ENCODE data around the gene ARID5A. TPM values are rescaled to one million over a fixed set of nuclear protein-coding genes. Genes with fewer than 3 reads are reported as not detected.
"Not testable (repeated sequence)": the region's sequence is repeated elsewhere in the genome, so short reads cannot be mapped to it uniquely, and the experiment has no call there.

ARID5A gene
- polyA plus RNA-seq, 1 donor: 3.1 TPM

GRCh38 chr2:96555146-96555610 lies 18.6 kb downstream of the ARID5A start:
- DNase-seq: no peak

- DNase-seq: no peak
These were observed 20.1 kb downstream of the ARID5A start for GRCh38 chr2:96556441-96557330.

DNA sequence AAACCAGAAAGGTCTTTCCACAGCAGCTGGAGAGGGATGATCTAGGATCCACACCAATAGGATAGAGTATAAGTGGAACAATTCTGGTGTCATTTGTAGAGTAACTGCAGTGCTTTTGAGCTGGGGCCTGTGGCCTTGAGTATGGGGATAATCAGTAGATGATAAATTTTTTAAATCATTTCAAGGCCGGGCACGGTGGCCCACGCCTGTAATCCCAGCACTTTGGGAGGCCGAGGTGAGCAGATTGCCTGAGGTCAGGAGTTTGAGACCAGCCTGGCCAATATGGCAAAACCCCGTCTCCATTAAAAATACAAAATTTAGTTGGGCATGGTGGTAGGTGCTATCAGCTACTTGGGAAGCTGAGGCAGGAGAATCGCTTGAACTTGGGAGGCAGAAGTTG lies 20.9 kb downstream of the ARID5A start:
- not testable (repeated sequence) for DNase-seq

- no peak for DNase-seq
These were observed 21.5 kb downstream of the ARID5A start for GRCh38 chr2:96558061-96558460.

DNA sequence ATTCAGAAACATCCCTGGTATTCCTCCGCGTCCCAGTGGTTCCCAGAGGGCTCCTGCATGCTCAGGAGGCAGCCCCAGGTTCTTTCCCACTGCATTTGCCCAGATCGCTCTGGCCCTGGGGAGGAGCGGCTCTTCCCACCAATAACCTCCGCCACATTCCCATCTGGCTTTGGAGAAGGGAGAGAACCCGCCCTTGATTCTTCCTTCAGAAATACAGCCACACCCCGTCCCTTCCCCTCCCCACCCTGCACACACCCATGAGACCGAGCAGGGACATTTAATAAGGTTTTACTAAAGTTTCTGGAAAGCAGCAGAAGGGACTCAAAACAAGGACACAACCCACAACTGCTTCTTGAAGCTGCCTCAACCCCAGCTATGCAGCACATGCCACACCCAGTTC lies 21.9 kb downstream of the ARID5A start:
- DNase-seq: no peak

- DNase-seq: no peak
These were observed 27.5 kb downstream of the ARID5A start for GRCh38 chr2:96564026-96564425.

- no peak for DNase-seq
These were observed 28.0 kb downstream of the ARID5A start for GRCh38 chr2:96564563-96564962.

GRCh38 chr2:96565111-96565510 lies 28.6 kb downstream of the ARID5A start:
- DNase-seq: no peak

DNA sequence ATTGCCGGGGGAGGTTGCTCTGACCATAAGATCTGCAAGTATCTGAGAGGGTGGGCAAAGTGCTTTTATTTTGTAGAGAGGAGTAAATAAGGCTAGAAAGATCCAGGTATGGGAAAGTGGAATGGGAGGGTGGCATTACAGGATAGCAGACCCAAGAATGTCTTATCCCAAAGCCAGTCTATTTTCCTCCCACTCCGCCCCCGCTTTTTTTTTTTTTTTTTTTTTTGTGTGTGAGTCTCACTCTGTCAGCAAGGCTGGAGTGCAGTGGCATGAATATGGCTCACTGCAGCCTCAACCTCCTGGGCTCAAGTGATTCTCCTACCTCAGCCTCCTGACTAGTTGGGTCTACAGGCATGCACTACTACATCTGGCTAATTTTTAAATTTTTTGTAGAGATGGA lies 31.5 kb downstream of the ARID5A start:
- DNase-seq: no peak

- DNase-seq: no peak
These were observed 37.8 kb downstream of the ARID5A start for GRCh38 chr2:96574364-96574763.

- DNase-seq: no peak
These were observed 39.4 kb downstream of the ARID5A start for GRCh38 chr2:96575785-96576456.

- no peak for DNase-seq
These were observed 40.9 kb downstream of the ARID5A start for GRCh38 chr2:96577501-96577900.

DNA sequence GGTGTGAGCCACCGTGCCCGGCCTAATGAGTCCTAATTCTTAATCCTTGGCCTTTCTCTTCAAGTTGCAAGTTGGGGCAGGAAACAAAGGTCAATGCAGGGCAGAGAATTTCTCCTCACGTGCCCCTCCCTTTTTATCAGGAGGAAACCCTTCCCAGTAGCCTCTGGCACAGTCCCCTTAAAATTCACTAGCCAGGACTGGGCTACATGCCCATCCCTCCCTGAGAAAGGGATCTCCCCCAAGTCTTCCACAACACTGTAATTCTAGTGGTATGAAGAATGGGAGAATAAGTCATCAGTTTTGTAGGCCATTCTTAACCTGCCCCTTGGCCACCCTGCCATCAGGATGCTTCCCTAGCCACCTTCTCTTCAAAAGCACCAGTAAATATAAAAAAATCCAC lies 42.2 kb downstream of the ARID5A start:
- DNase-seq: no peak

DNA sequence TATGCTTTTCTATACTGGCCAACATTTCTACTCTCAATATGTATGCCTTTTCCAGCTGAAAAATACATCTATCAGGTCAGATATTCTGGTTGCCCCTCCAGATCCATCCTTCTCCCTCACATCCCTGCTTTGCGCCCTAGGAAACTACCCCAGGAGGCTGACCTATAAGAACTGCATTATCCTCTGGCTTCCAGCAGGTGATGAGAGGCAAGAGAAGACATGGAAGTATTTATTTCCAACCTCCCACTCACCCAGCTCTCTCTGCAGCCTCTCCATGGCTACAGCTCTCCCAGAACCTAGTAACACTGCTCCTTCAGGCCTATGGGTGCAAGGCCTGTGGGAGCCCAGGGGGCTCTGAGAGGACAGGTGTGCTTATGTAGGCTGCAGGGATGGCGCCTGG lies 42.9 kb downstream of the ARID5A start:
- no peak for DNase-seq

DNA sequence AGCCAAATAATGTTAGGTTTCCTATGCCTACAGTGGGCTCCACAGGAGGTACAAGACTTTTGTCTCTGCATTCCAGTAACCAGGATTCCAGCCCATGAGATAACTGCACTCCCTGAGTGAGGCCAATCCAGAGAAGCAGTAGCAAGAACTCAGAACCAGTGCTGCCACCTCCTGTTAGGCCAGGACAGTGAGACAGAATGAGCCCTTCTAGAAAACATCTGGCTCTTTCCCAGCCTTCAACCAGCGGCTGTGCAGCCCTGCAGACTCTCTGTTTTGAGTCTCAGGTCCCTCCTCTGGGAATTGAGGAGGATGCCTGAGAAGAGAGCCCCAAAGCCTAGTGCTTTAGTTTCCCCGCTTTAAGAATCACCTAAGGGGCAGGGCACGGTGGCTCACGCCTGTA lies 44.2 kb downstream of the ARID5A start:
- DNase-seq: no peak

- DNase-seq: no peak
These were observed 47.5 kb downstream of the ARID5A start for GRCh38 chr2:96584017-96584416.

GRCh38 chr2:96587843-96588242 lies 51.3 kb downstream of the ARID5A start:
- DNase-seq: no peak

DNA sequence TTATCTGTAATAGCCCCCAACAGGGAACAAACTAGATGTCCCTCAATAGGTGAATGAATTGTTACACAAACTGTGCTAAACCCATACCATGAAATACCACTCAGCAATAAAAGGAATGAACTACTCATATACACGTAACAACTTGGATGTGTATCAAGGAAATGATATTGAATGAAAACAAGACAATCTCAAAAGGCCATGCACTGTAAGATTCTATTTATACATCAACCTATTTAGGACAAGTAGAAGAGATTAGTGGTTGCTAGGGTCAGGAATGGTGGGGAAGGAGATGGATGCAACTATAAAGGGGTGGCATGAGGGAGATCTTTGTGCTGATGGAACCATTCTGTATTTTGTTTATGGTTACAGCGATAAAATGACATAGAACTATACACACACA lies 54.5 kb downstream of the ARID5A start:
- no peak for DNase-seq

DNA sequence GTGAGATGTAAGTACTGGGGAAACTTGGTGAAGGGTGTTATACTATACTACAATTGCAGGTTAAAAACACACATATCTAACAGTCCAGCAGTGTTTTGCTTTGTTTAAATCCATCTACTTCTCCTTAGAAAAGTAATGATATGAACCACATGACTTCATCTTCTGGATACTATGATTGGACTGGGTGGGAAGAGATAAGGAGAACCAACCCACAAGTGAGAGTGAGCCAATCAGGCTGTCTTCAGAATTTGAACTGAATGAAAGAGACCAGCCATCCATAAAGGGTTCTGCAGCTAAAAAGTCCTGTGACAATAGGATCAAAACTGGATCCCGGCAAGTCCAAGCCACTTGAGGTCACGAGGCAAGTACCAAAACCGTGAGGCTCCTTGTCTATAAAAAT lies 54.9 kb downstream of the ARID5A start:
- DNase-seq: no peak

DNA sequence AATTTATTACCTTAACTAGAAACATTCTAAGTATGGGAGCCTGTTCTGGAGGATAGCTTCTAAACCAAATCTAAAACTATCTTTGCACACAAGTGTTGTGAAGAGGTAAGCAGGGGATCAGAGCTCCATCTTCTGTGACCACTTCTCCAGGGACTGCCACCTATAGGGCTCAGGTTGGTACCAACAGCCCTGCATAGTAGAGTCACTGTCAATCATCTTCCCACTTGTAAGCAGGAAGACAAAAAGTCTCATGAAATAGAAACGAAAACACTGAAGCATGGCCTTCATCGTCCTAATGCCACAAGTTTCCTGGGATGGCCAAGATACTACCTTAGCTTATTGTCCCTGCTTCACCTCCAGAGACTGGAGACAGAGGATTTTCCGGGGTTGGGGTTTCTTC lies 57.7 kb downstream of the ARID5A start:
- DNase-seq: no peak

DNA sequence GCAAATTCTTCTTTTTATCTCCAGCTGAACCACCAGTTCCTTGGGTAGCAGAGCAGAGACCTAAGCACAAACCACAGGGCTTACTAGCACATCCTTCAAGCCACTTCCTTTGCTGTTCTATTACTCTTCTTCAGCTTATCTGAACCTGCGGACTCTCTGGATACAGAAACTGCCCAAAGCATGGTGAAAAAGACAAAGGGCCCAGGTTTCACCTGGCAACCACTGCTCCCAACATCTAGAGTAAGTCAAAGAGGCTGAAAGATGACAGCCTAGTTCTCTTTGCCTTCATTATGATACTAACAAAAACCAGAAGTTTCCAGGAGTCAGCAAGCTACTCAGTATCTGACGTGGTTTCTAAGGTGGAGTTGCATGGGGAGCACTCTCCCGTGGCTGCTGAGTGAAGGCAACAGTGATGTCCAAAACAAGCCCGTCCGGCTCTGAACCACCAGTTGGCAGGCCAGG lies 58.2 kb downstream of the ARID5A start:
- no peak for DNase-seq

DNA sequence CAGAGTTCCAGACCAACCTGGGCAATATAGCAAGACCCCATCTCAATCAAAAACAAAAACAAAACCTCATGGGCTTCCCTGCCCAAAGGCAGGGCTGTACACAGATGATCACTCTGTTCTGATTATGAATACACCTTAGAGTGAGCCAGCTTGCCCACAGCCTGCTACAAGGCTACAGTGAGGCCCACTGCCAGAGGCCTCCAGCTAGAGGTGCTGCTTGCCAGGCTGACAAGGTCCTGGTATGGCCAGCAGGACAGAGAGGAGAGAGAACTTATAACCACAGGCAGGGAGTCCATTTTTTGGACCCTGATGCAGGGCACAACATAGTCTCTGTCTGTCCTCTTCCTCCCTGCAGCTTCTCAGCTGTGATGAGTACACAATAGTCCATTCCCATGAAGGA lies 60.0 kb downstream of the ARID5A start:
- DNase-seq: no peak

DNA sequence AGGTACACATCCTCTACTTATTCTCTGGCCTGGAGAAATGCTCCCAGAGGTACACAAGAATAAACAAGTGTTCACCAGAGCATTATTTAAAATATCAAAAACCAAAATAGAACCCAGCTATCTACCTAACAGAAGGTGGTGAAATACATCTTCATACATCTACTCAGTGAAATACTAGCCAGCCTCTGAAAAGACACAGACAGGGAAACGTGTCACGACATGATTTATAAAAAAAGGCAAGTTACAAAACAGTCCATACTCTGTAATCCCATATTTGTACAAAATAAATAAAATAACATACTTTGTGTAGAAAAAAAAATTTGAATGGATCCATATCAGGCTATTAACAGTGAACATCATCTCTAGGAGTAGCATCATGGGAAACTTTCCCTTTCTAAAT lies 63.4 kb downstream of the ARID5A start:
- DNase-seq: no peak
